K562 (cell line): Measurements from ENCODE around the gene STX17. TPM values are rescaled to one million over a fixed set of nuclear protein-coding genes. Genes with fewer than 3 reads are reported as not detected.

Experiments used
- ATF7 ChIP-seq: fragments of 450-650 bp; IDR thresholded peaks from 2 replicates; pipeline ENCODE4 v1.7.1; 2014; ENCODE audit warnings: mild to moderate bottlenecking, moderate library complexity
- CREB1 ChIP-seq, 2 experiments: sonication (generic) in 1 of 2; formaldehyde crosslinking in 1 of 2; IDR thresholded peaks; 2 replicates each; pipeline versions ENCODE4 v1.6.1 to v1.8.0; 2012 to 2022; ENCODE audit warnings: inconsistent platforms in 1 of 2, mild to moderate bottlenecking in 1 of 2, missing genetic modification reagents in 1 of 2, moderate library complexity in 1 of 2
- EGR1 ChIP-seq: fragments of 450-650 bp; conservative IDR thresholded peaks from 2 replicates; pipeline ENCODE4 v1.6.1; 2017; ENCODE audit warnings: mild to moderate bottlenecking
- ELF1 ChIP-seq: fragments of 200-800 bp; sonication (Bioruptor generic); IDR thresholded peaks from 2 replicates; pipeline ENCODE4 v1.6.1; 2016; ENCODE audit warnings: missing genetic modification characterization, missing compliant biosample characterization
- EP400 ChIP-seq: fragments of 450-650 bp; IDR thresholded peaks from 2 replicates; pipeline ENCODE4 v1.6.1; 2017; ENCODE audit warnings: antibody characterized with exemption, mild to moderate bottlenecking, moderate library complexity
- FOXJ2 ChIP-seq: fragments of 200-800 bp; sonication (Bioruptor generic); IDR thresholded peaks from 2 replicates; pipeline ENCODE4 v1.6.1; 2016; ENCODE audit warnings: missing genetic modification characterization, missing compliant biosample characterization
- FOXJ3 ChIP-seq: sonication (generic); formaldehyde crosslinking; IDR thresholded peaks from 2 replicates; pipeline ENCODE4 v1.4.0; 2020; ENCODE audit warnings: mild to moderate bottlenecking, missing genetic modification reagents
- FUS ChIP-seq: fragments of 200-400 bp; formaldehyde crosslinking; optimal IDR thresholded peaks from 2 replicates; pipeline ENCODE3; 2017; ENCODE audit warnings: low read depth, low read length
- LCOR ChIP-seq: sonication (generic); formaldehyde crosslinking; IDR thresholded peaks from 2 replicates; pipeline ENCODE4 v1.8.0; 2022; ENCODE audit warnings: mild to moderate bottlenecking, missing genetic modification reagents
- ZKSCAN3 ChIP-seq: fragments of 250-450 bp; sonication (Bioruptor Pico); IDR thresholded peaks from 2 replicates; pipeline ENCODE4 v1.4.0; 2020
- ZNF224 ChIP-seq: sonication (generic); formaldehyde crosslinking; IDR thresholded peaks from 2 replicates; pipeline ENCODE4 v1.8.0; 2022; ENCODE audit warnings: mild to moderate bottlenecking, missing genetic modification reagents
- ZNF507 ChIP-seq: conservative IDR thresholded peaks from 2 replicates; pipeline ENCODE4 v1.6.1; 2017; ENCODE audit warnings: missing genetic modification characterization, missing compliant biosample characterization
- polyA plus RNA-seq, 8 experiments: library from polyadenylated mRNA; depleted of rRNA in 4 of 8; stranded (reverse) in 5 of 8; unstranded in 3 of 8; fragments of >200 nt; fragmentation: Nextera tagmentation in 2 of 8; fragmentation: Illumina TruSeq in 1 of 8; extraction: Ambion mirVana in 2 of 8; extraction: Trizol in 1 of 8; gene quantifications; 2 replicates each; pipeline versions ENCODE4 v1.2.1 to v1.2.3, GENCODE V29; 2011 to 2014; ENCODE audit warnings: inconsistent platforms in 1 of 8, missing spikeins in 1 of 8
- total RNA-seq, 7 experiments: library from RNA; depleted of rRNA in 6 of 7; stranded (reverse); fragments of >200 nt in 6 of 7; fragmentation: Illumina TruSeq in 2 of 7; extraction: Trizol in 2 of 7; gene quantifications; 2 replicates each; pipeline versions ENCODE4 v1.2.1 to v1.2.3, GENCODE V29; 2011 to 2021; ENCODE audit warnings: low replicate concordance in 1 of 7
- TF ChIP-seq, protein P1 (sequence below): fragments of 200-400 bp; formaldehyde crosslinking; IDR thresholded peaks from 2 replicates; pipeline ENCODE4 v1.6.1; 2017; ENCODE audit warnings: mild to moderate bottlenecking, low read depth, low read length, moderate library complexity
- TF ChIP-seq, protein P2 (sequence below), 2 experiments: IDR thresholded peaks; 2 replicates each; pipeline ENCODE4 v1.6.1; 2012; ENCODE audit warnings: improper control_type of control experiment in 2 of 2, low read depth in 2 of 2, low read length in 2 of 2, borderline replicate concordance in 1 of 2
- TF ChIP-seq, protein P3 (sequence below): fragments of 450-650 bp; IDR thresholded peaks from 2 replicates; pipeline ENCODE4 v1.6.1; 2016; ENCODE audit warnings: borderline replicate concordance

STX17 gene
- total and polyA plus RNA-seq, 9 of the 15 experiments (the other 6 are each of a cell fraction or from before 2014, with no cell fraction given): 14.4 to 25.1 (median 19.0) TPM

DNA sequence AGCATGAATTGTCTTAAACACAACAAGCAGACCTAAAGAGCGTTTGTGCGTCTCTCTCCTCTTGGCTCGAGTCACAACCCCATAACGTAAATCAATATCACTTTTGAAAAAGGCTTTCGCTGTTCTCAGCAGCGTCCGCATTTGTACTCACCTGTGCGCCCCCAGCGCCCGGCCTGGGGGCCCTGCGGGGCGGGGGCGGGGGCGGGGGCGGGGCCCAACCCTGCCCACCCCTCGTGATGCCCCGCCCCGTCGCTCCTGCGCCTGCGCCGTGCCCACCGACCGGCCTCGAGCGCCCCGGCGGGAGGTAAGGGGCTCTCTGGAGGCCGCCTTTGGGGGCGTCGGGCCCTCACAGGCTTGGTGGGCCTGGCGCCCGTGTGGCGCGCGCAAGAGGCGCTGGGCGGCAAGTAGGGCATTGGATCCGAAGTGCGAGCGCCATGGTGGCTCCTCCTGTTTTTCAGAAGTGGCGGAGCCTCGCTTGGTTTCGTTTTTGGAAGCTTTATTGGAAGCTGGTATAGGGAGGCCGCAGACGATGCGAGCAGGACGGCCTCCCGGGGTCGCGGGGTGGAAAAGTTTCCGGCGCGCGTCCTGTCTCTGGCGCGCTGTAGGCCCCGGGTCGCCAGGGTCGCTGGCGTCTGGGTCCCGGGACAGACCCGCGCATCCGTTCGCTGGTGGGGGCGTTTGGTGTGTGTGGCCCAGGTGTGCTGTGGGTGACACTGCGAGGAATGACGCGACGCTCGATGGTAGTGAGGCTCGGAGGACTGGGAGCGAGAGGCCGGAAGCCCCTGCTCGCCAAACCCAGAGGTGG, at the start of gene STX17 (continued):
- TF ChIP-seq, protein P1, sequence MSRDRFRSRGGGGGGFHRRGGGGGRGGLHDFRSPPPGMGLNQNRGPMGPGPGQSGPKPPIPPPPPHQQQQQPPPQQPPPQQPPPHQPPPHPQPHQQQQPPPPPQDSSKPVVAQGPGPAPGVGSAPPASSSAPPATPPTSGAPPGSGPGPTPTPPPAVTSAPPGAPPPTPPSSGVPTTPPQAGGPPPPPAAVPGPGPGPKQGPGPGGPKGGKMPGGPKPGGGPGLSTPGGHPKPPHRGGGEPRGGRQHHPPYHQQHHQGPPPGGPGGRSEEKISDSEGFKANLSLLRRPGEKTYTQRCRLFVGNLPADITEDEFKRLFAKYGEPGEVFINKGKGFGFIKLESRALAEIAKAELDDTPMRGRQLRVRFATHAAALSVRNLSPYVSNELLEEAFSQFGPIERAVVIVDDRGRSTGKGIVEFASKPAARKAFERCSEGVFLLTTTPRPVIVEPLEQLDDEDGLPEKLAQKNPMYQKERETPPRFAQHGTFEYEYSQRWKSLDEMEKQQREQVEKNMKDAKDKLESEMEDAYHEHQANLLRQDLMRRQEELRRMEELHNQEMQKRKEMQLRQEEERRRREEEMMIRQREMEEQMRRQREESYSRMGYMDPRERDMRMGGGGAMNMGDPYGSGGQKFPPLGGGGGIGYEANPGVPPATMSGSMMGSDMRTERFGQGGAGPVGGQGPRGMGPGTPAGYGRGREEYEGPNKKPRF: no peak
- TF ChIP-seq, protein P2, sequence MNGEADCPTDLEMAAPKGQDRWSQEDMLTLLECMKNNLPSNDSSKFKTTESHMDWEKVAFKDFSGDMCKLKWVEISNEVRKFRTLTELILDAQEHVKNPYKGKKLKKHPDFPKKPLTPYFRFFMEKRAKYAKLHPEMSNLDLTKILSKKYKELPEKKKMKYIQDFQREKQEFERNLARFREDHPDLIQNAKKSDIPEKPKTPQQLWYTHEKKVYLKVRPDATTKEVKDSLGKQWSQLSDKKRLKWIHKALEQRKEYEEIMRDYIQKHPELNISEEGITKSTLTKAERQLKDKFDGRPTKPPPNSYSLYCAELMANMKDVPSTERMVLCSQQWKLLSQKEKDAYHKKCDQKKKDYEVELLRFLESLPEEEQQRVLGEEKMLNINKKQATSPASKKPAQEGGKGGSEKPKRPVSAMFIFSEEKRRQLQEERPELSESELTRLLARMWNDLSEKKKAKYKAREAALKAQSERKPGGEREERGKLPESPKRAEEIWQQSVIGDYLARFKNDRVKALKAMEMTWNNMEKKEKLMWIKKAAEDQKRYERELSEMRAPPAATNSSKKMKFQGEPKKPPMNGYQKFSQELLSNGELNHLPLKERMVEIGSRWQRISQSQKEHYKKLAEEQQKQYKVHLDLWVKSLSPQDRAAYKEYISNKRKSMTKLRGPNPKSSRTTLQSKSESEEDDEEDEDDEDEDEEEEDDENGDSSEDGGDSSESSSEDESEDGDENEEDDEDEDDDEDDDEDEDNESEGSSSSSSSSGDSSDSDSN (IDR thresholded peaks at IDR 0.05; ENCODE audit: borderline replicate concordance in 1 of 2, low read depth in 2 of 2, low read length in 2 of 2): peak; percentile 68 to 88; a peak in 3 of 4 replicates
- TF ChIP-seq ELF1 (tag) (no peak), FUS (peak; percentile 28), ZNF507 (tag) (no peak), EGR1 (peak; percentile 58), CREB1 (IDR thresholded peaks at IDR 0.05) (0 out of 2 replicates have a peak, but pooled peaks have one; percentile 34), CREB1 (CRISPR knock-in tag; IDR thresholded peaks at IDR 0.05) (peak; percentile 48; the same call in 1 of the 2 replicates), LCOR (peak; percentile 30; the same call in 1 of the 2 replicates), FOXJ3 (CRISPR knock-in tag) (no peak), ZKSCAN3 (CRISPR knock-in tag) (no peak), FOXJ2 (tag) (peak; percentile 47; the same call in 1 of the 2 replicates), ZNF224 (CRISPR knock-in tag) (0 out of 2 replicates have a peak, but pooled peaks have one; percentile 21), ATF7 (peak; percentile 57), EP400 (peak; percentile 64; the same call in 1 of the 2 replicates)
- TF ChIP-seq, protein P3, sequence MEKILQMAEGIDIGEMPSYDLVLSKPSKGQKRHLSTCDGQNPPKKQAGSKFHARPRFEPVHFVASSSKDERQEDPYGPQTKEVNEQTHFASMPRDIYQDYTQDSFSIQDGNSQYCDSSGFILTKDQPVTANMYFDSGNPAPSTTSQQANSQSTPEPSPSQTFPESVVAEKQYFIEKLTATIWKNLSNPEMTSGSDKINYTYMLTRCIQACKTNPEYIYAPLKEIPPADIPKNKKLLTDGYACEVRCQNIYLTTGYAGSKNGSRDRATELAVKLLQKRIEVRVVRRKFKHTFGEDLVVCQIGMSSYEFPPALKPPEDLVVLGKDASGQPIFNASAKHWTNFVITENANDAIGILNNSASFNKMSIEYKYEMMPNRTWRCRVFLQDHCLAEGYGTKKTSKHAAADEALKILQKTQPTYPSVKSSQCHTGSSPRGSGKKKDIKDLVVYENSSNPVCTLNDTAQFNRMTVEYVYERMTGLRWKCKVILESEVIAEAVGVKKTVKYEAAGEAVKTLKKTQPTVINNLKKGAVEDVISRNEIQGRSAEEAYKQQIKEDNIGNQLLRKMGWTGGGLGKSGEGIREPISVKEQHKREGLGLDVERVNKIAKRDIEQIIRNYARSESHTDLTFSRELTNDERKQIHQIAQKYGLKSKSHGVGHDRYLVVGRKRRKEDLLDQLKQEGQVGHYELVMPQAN: peak; percentile 61; the same call in 1 of the 2 replicates
